Transverse colon (tissue), 4 donors: Measurements from ENCODE around the gene HIP1. TPM values are rescaled to one million over a fixed set of nuclear protein-coding genes. Genes with fewer than 3 reads are reported as not detected.

Source experiments
- DNase-seq: peaks from one replicate; pipeline ENCODE4 v3.0.0-alpha.2; 2019
- H3K27ac ChIP-seq, 4 donors: fragments of 200-600 bp; sonication (generic); 2 replicates each; pipeline ENCODE4 v1.5.1; 2016 to 2018; ENCODE audit warnings: inconsistent platforms in 4 of 4
- H3K27me3 ChIP-seq: fragments of 200-600 bp; sonication (generic); 2 replicates; pipeline ENCODE4 v1.5.1; 2017; ENCODE audit warnings: inconsistent platforms
- H3K36me3 ChIP-seq, 4 donors: fragments of 200-600 bp; sonication (generic); 2 replicates each; pipeline ENCODE4 v1.5.1; 2017 to 2019; ENCODE audit warnings: inconsistent platforms in 4 of 4
- H3K4me1 ChIP-seq, 4 donors: fragments of 200-600 bp; sonication (generic); 2 replicates each; pipeline ENCODE4 v1.5.1; 2017 to 2020; ENCODE audit warnings: inconsistent platforms in 4 of 4
- H3K4me3 ChIP-seq, 4 donors: fragments of 200-600 bp; sonication (generic); 1 replicate in 1 of 4; 2 replicates in 3 of 4; pipeline versions ENCODE4 v1.5.1 to v1.6.1; 2017 to 2019; ENCODE audit warnings: inconsistent platforms in 4 of 4
- H3K9me3 ChIP-seq, 2 donors: fragments of 200-600 bp; sonication (generic); 2 replicates each; pipeline ENCODE4 v1.5.1; 2017 to 2019; ENCODE audit warnings: inconsistent platforms in 2 of 2
- CTCF ChIP-seq, 5 experiments: fragments of 200-600 bp in 3 of 5; fragments of 450-650 bp in 2 of 5; sonication (generic) in 3 of 5; IDR thresholded peaks; 1 replicate in 2 of 5; 2 replicates in 3 of 5; pipeline ENCODE4 v1.5.1; 2016 to 2017; ENCODE audit warnings: antibody characterized with exemption in 5 of 5, inconsistent platforms in 3 of 5, mild to moderate bottlenecking in 2 of 5, moderate library complexity in 1 of 5
- EP300 ChIP-seq: sonication (generic); formaldehyde crosslinking; IDR thresholded peaks from one replicate; pipeline ENCODE4 v1.6.1; 2017; ENCODE audit warnings: antibody characterized with exemption, low read depth
- POLR2A ChIP-seq: fragments of 450-650 bp; IDR thresholded peaks from one replicate; pipeline ENCODE4 v1.6.1; 2016; ENCODE audit warnings: antibody characterized with exemption, mild to moderate bottlenecking, moderate library complexity
- POLR2AphosphoS5 ChIP-seq, 3 donors: sonication (generic); formaldehyde crosslinking; IDR thresholded peaks; one replicate each; pipeline ENCODE4 v1.6.1; 2016; ENCODE audit warnings: antibody characterized with exemption in 3 of 3
- WGBS, 2 donors: methylation state at CpG; one replicate each; pipeline ENCODE4 v1.1.5; 2018; ENCODE audit warnings: low coverage in 1 of 2; 5-methylcytosine and 5-hydroxymethylcytosine counted together
- in situ Hi-C, 4 donors: fragments of 200-750 bp; cut with MboI; loops; one replicate each; pipeline versions ENCODE4 v1.15.0 to v1.15.1; 2017; ENCODE audit warnings: low sequenced_read_pairs in 3 of 4, low pct_ligation_motif_present in 1 of 4, low pct_unique_long_range_greater_than_20kb in 1 of 4
- intact Hi-C: fragments of 100-400 bp; cut with DNase I; formaldehyde crosslinking; loops from one replicate; pipeline ENCODE4 v1.15.1; 2023; ENCODE audit warnings: low total_unique reads
- total RNA-seq, 4 donors: library from RNA; depleted of rRNA; stranded (reverse); fragments of >200 nt; gene quantifications; one replicate each; pipeline ENCODE4 v1.1.0, GENCODE V29; 2016

Gene HIP1
- total RNA-seq, 4 donors from 2014 or later = 3.7 to 20.1 (median 4.7) TPM

- Histone ChIP-seq H3K27me3 (no peaks in the 10 kb centered on the region), H3K27ac (no peak overlapping the region), H3K4me3 (no peak overlapping the region), H3K9me3 (no peaks in the 10 kb centered on the region), H3K4me1 (no peaks in the 10 kb centered on the region), H3K36me3 (no peaks in the 10 kb centered on the region)
- DNase-seq = no peak
- WGBS, 2 donors = 78% methylated on average over 6 of the region's 6 CpGs; no CpG with 5 or more reads in 1 of the 2 donors
- intact Hi-C loops (no loop called here), in situ Hi-C loops (no loop called here)
- TF ChIP-seq CTCF (IDR thresholded peaks at IDR 0.05) = no peak
These were observed 158.8 kb downstream of the HIP1 start for GRCh38 chr7:75579899-75580298.

DNA sequence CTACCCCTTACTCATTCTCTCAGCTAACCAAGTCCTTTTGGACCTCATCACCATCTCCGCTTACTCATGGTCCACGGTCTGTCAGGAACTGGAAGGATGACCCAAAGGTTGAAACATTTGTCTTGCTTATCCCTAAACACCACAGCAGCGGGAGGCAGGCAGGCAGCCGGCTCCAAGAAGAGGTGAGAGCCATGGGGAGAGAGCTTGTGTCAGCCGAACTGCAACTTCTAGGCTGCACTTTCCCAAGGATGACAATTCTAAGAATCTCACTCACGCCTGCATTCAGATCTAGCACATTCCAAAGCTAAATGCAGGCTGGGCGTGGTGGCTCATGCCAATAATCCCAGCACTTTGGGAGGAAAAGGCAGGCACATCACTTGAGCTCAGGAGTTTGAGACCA lies 160.7 kb downstream of the HIP1 start:
- TF ChIP-seq EP300 (no peak), POLR2A (no peak), CTCF (IDR thresholded peaks at IDR 0.05) (no peak), POLR2AphosphoS5 (IDR thresholded peaks at IDR 0.05) (no peak)
- H3K27ac ChIP-seq = no peak overlapping the region
- no peaks in the 10 kb centered on the region for H3K36me3 ChIP-seq
- in situ Hi-C loops = no loop called here
- DNase-seq = no peak
- 71 to 93% methylated on average over 2 to 7 of the region's 7 CpGs for WGBS, 2 donors
- intact Hi-C loops = no loop called here
- H3K4me3 ChIP-seq = no peak overlapping the region
- H3K27me3 ChIP-seq = no peaks in the 10 kb centered on the region
- no peaks in the 10 kb centered on the region for H3K4me1 ChIP-seq
- H3K9me3 ChIP-seq = no peaks in the 10 kb centered on the region

GRCh38 chr7:75575488-75576121 lies 163.1 kb downstream of the HIP1 start:
- H3K27ac ChIP-seq = no peak overlapping the region
- in situ Hi-C loops = no loop called here

GRCh38 chr7:75573477-75574019 lies 165.2 kb downstream of the HIP1 start:
- Histone ChIP-seq H3K27ac (no peak overlapping the region), H3K4me3 (no peak overlapping the region), H3K27me3 (no peaks in the 10 kb centered on the region), H3K4me1 (no peaks in the 10 kb centered on the region), H3K36me3 (peaks cover 0 to 5% (median 0%) of the 10 kb centered on the region in 4 donors), H3K9me3 (no peaks in the 10 kb centered on the region)
- WGBS, 2 donors = 95 to 96% methylated on average over 7 to 14 of the region's 14 CpGs
- intact Hi-C loops = no loop called here
- DNase-seq = no peak
- no peak for TF ChIP-seq EP300
- in situ Hi-C loops = no loop called here

More at GRCh38 chr7:75575488-75576121, 163.1 kb downstream of the HIP1 start:
- 85 to 90% methylated on average over 11 to 13 of the region's 13 CpGs for WGBS, 2 donors
- no peaks in the 10 kb centered on the region for H3K9me3 ChIP-seq
- DNase-seq = no peak
- no peak overlapping the region for H3K4me3 ChIP-seq
- intact Hi-C loops = no loop called here
- H3K4me1 ChIP-seq = no peaks in the 10 kb centered on the region
- H3K27me3 ChIP-seq = no peaks in the 10 kb centered on the region
- TF ChIP-seq POLR2A (no peak), EP300 (no peak), POLR2AphosphoS5 (IDR thresholded peaks at IDR 0.05) (no peak), CTCF (IDR thresholded peaks at IDR 0.05) (no peak)
- peaks cover 0 to 5% (median 0%) of the 10 kb centered on the region in 4 donors for H3K36me3 ChIP-seq

DNA sequence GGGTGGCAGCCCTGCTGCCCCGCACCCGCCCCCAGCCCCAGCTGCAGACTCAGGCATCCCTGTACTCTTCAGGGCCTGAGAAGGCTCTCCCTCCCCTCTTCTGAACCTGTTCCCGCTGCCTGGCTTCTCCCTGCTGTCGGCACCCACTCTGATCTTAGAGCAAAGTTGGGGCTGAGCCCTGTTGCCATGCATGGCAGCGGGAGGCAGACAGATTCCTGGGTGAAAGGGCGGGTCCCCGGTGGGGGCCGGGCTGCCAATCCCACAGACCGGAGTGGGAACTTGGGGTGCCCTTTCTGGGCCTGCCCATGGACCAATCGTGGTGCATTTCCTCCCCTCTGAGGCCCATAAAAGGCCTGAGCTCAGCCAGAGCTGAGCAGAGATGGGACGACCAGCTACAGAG lies 165.9 kb downstream of the HIP1 start:
- in situ Hi-C loops (no loop called here), intact Hi-C loops (no loop called here)
- no peak for DNase-seq
- no peak overlapping the region for H3K27ac ChIP-seq
- H3K4me3 ChIP-seq = no peak overlapping the region
- no peak for TF ChIP-seq POLR2AphosphoS5 (IDR thresholded peaks at IDR 0.05)
- TF ChIP-seq EP300 = no peak
- TF ChIP-seq POLR2A = no peak
- no peak for TF ChIP-seq CTCF (IDR thresholded peaks at IDR 0.05)
- WGBS, 2 donors = 96% methylated on average over 8 of the region's 11 CpGs; no CpG with 5 or more reads in 1 of the 2 donors
- peaks cover 0 to 5% (median 0%) of the 10 kb centered on the region in 4 donors for H3K36me3 ChIP-seq
- no peaks in the 10 kb centered on the region for H3K27me3 ChIP-seq
- no peaks in the 10 kb centered on the region for H3K9me3 ChIP-seq
- H3K4me1 ChIP-seq = no peaks in the 10 kb centered on the region
